PC-3 (cell line): ENCODE measurements around the gene GPR50. TPM values are rescaled to one million over a fixed set of nuclear protein-coding genes. Genes with fewer than 3 reads are reported as not detected.
A peak's percentile ranks its signal among the peaks of the same experiment; 100 is the strongest.

ENCODE experiments used
- ATAC-seq: fragments of 200-7000 bp; cut with Tn5 transposase; 2 replicates; pipeline ENCODE4 v1.9.1; 2020; ENCODE audit warnings: mild to moderate bottlenecking, moderate library complexity
- Bru-seq: library from RNA; stranded (reverse); fragments of 400-500 nt; gene quantifications from one replicate; lab custom pipeline; 2021; lab: Mats Ljungman, UMichigan
- BruChase-seq, 2 experiments: library from RNA; stranded (reverse); fragments of 400-500 nt; gene quantifications; one replicate each; lab custom pipeline; 2021; lab: Mats Ljungman, UMichigan
- BruUV-seq: library from RNA; stranded (reverse); fragments of 400-500 nt; replicated peaks from 2 replicates; lab custom pipeline; 2021; lab: Mats Ljungman, UMichigan
- CTCF ChIA-PET: fragments of 300-600 bp; sonication (Branson Sonifier 250); formaldehyde crosslinking; loops from one replicate; lab custom pipeline; 2022; ENCODE audit warnings: antibody characterized with exemption; lab: Charles Lee
- POLR2A ChIA-PET: fragments of 300-600 bp; sonication (Branson Sonifier 250); formaldehyde crosslinking; loops from one replicate; lab custom pipeline; 2022; ENCODE audit warnings: antibody characterized with exemption; ENCODE audit not compliant: unreplicated experiment; lab: Charles Lee
- DNase-seq: peaks from one replicate; pipeline ENCODE4 v3.0.0-alpha.2; 2015
- H2AFZ ChIP-seq: fragments of 300-600 bp; sonication (generic); 2 replicates; pipeline ENCODE4 v1.6.0; 2016; ENCODE audit warnings: antibody characterized with exemption, low read length
- H3F3A ChIP-seq: fragments of 300-600 bp; sonication (generic); one replicate; pipeline ENCODE4 v1.6.0; 2017; ENCODE audit warnings: antibody characterized with exemption, low read length, control low read depth, mild to moderate bottlenecking; ENCODE audit not compliant: unreplicated experiment
- H3K27ac ChIP-seq: fragments of 300-600 bp; sonication (generic); 2 replicates; pipeline ENCODE4 v1.5.1; 2016; ENCODE audit warnings: mild to moderate bottlenecking, low read length
- H3K27me3 ChIP-seq: fragments of 300-600 bp; sonication (generic); 2 replicates; pipeline ENCODE4 v1.6.1; 2016; ENCODE audit warnings: low read length, mixed read lengths
- H3K36me3 ChIP-seq: fragments of 300-600 bp; sonication (generic); 2 replicates; pipeline ENCODE4 v1.6.1; 2016; ENCODE audit warnings: low read depth, mixed run types, low read length, mixed read lengths
- H3K4me1 ChIP-seq: fragments of 300-600 bp; sonication (generic); 2 replicates; pipeline ENCODE4 v1.5.1; 2016; ENCODE audit warnings: low read length; ENCODE audit not compliant: insufficient read depth
- H3K4me2 ChIP-seq: fragments of 300-600 bp; sonication (generic); 2 replicates; pipeline ENCODE4 v1.6.0; 2016; ENCODE audit warnings: low read length
- H3K4me3 ChIP-seq: fragments of 300-600 bp; sonication (generic); 2 replicates; pipeline ENCODE4 v1.5.1; 2016; ENCODE audit warnings: mild to moderate bottlenecking, low read length, mixed read lengths
- H3K79me2 ChIP-seq: fragments of 300-600 bp; sonication (generic); 2 replicates; pipeline ENCODE4 v1.6.1; 2017; ENCODE audit warnings: low read length, mixed read lengths
- H3K9ac ChIP-seq: fragments of 300-600 bp; sonication (generic); 2 replicates; pipeline ENCODE4 v1.6.0; 2016; ENCODE audit warnings: mild to moderate bottlenecking, low read length
- H3K9me2 ChIP-seq: fragments of 300-600 bp; sonication (generic); replicated peaks from 2 replicates; pipeline ENCODE4 v1.6.1; 2016; ENCODE audit warnings: mixed run types, low read length, mixed read lengths
- H3K9me3 ChIP-seq: fragments of 300-600 bp; sonication (generic); 2 replicates; pipeline ENCODE4 v1.6.1; 2016; ENCODE audit warnings: low read length, mixed read lengths
- H4K20me1 ChIP-seq: fragments of 300-600 bp; sonication (generic); 2 replicates; pipeline ENCODE4 v1.6.1; 2016; ENCODE audit warnings: low read length, mixed read lengths
- CTCF ChIP-seq: fragments of 300-600 bp; sonication (generic); conservative IDR thresholded peaks from 2 replicates; pipeline ENCODE4 v1.5.1; 2017; ENCODE audit warnings: antibody characterized with exemption, low read depth, mild to moderate bottlenecking, low read length
- EZH2 ChIP-seq: fragments of 300-600 bp; sonication (generic); IDR thresholded peaks from one replicate; pipeline ENCODE4 v1.6.1; 2017; ENCODE audit warnings: antibody characterized with exemption, mild to moderate bottlenecking, low read length; ENCODE audit not compliant: unreplicated experiment
- EZH2phosphoT487 ChIP-seq: fragments of 300-600 bp; sonication (generic); IDR thresholded peaks from 2 replicates; pipeline ENCODE4 v1.6.1; 2018; ENCODE audit warnings: mild to moderate bottlenecking, antibody characterized with exemption, low read length, borderline replicate concordance
- intact Hi-C: fragments of 100-400 bp; cut with micrococcal nuclease; formaldehyde crosslinking; loops from 2 replicates; pipeline ENCODE4 v1.9.0; 2023
- long read RNA-seq: library from polyadenylated mRNA; unstranded; transcript quantifications from one replicate; pipeline ENCODE4 v2.0.0, GENCODE V29; 2021; ENCODE audit not compliant: unreplicated experiment
- total RNA-seq: library from RNA; depleted of rRNA; stranded (reverse); fragments of >200 nt; gene quantifications from 2 replicates; pipeline ENCODE4 v1.2.3, GENCODE V29; 2014; rRNA removed

GPR50 gene
- total RNA-seq: not detected in 2 replicates
- not detected for Bru-seq, nascent RNA
- not detected for BruChase-seq, experiment 1, labeled RNA remaining after a 6-hour chase
- BruChase-seq, experiment 2, labeled RNA remaining after a 2-hour chase: not detected
- long read RNA-seq: 0 reads

- Histone ChIP-seq H3F3A (no peaks in the 10 kb centered on the region), H3K36me3 (no peaks in the 10 kb centered on the region), H3K9me3 (no peaks in the 10 kb centered on the region), H3K4me1 (no peaks in the 10 kb centered on the region), H3K9me2 (no peaks in the 10 kb centered on the region), H2AFZ (no peak within 1 kb of the TSS), H3K27ac (no peak within 1 kb of the TSS), H3K9ac (no peak within 1 kb of the TSS), H3K4me3 (no peak within 1 kb of the TSS), H4K20me1 (no peaks in the 10 kb centered on the region), H3K27me3 (peaks cover 47% of the 10 kb centered on the region), H3K4me2 (no peak within 1 kb of the TSS), H3K79me2 (no peaks in the 10 kb centered on the region)
- ChIA-PET POLR2A (no interaction called here), CTCF (no interaction called here)
- intact Hi-C loops: no loop called here
- DNase-seq (no peak), ATAC-seq (no peak)
- BruUV-seq: no TSS peak
- TF ChIP-seq EZH2: no peak
- TF ChIP-seq CTCF: no peak
- no peak for TF ChIP-seq EZH2phosphoT487
These were observed at the start of gene GPR50 for GRCh38 chrX:151176231-151176750. Gene GPR50 (plus strand): TSS chrX:151176584. CDS start chrX:151176722, 138 bp downstream.

- DNase-seq (no peak), ATAC-seq (no peak)
- POLR2A ChIA-PET: no interaction called here
- intact Hi-C loops: no loop called here
- no peak for TF ChIP-seq EZH2phosphoT487
- TF ChIP-seq CTCF: no peak
- TF ChIP-seq EZH2: no peak
- no TSS peak for BruUV-seq
- Histone ChIP-seq H3K36me3 (no peaks in the 10 kb centered on the region), H3K4me3 (no peak overlapping the region), H3K9me2 (no peaks in the 10 kb centered on the region), H3K9me3 (no peaks in the 10 kb centered on the region), H3K27me3 (no peaks in the 10 kb centered on the region), H3K79me2 (no peaks in the 10 kb centered on the region), H4K20me1 (no peaks in the 10 kb centered on the region), H3K4me1 (no peaks in the 10 kb centered on the region), H3K27ac (no peak overlapping the region), H3K4me2 (no peak overlapping the region), H2AFZ (no peak overlapping the region), H3K9ac (no peak overlapping the region), H3F3A (no peaks in the 10 kb centered on the region)
- CTCF ChIA-PET: no interaction called here
These were observed 43.9 kb upstream of the GPR50 start for GRCh38 chrX:151132531-151132930.

GRCh38 chrX:151151665-151152267 lies 24.6 kb upstream of the GPR50 start:
- intact Hi-C loops: loop anchor here (1.0 to 5.0 kb wide), 3 partner anchors 1481 to 1671 kb away; no protein-coding TSS in a partner anchor
- Histone ChIP-seq H3K36me3 (no peaks in the 10 kb centered on the region), H3K4me2 (no peak overlapping the region), H3K27me3 (peaks cover 34% of the 10 kb centered on the region), H3K27ac (no peak overlapping the region), H3F3A (no peaks in the 10 kb centered on the region), H3K79me2 (no peaks in the 10 kb centered on the region), H3K4me1 (no peaks in the 10 kb centered on the region), H3K9ac (no peak overlapping the region), H3K9me3 (no peaks in the 10 kb centered on the region), H3K4me3 (no peak overlapping the region), H2AFZ (no peak overlapping the region), H3K9me2 (no peaks in the 10 kb centered on the region), H4K20me1 (no peaks in the 10 kb centered on the region)
- DNase-seq (peak; percentile 64), ATAC-seq (peak; percentile 64)
- CTCF ChIA-PET: no interaction called here
- POLR2A ChIA-PET: no interaction called here
- peak; percentile 86 for TF ChIP-seq CTCF
- no peak for TF ChIP-seq EZH2phosphoT487
- no TSS peak for BruUV-seq
